Measurements from ENCODE around the gene KRT73.

The KRT73 gene

GRCh38 chr12:52655720-52656124 is 37.4 kb upstream of the KRT73 start:
- TF ChIP-seq, protein P1, sequence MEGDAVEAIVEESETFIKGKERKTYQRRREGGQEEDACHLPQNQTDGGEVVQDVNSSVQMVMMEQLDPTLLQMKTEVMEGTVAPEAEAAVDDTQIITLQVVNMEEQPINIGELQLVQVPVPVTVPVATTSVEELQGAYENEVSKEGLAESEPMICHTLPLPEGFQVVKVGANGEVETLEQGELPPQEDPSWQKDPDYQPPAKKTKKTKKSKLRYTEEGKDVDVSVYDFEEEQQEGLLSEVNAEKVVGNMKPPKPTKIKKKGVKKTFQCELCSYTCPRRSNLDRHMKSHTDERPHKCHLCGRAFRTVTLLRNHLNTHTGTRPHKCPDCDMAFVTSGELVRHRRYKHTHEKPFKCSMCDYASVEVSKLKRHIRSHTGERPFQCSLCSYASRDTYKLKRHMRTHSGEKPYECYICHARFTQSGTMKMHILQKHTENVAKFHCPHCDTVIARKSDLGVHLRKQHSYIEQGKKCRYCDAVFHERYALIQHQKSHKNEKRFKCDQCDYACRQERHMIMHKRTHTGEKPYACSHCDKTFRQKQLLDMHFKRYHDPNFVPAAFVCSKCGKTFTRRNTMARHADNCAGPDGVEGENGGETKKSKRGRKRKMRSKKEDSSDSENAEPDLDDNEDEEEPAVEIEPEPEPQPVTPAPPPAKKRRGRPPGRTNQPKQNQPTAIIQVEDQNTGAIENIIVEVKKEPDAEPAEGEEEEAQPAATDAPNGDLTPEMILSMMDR (IDR thresholded peaks at IDR 0.05; ENCODE audit: low read depth, low read length): no peak
- DNase-seq (ENCODE audit: extremely low read depth, low read depth): no peak

DNA sequence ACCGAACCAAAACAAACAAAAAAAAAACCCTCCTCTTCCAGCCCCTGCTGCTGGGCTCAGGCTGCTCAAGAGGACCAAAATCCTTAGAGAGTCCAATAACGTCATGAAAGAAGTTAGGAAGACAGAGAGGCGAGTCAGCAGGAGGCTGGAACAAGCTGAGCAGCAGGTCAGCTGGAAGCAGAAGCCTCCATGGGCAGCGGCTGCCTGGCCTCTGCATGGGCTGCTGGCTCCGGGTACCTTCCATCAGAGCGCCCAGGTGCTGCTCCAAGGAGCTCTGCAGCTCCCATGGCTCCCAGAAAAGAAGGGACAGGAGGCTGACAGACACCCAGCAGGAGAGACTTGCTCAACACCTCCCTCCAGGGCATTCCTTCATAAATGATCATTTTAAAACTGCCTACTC is 36.9 kb upstream of the KRT73 start:
- TF ChIP-seq, protein P1 (IDR thresholded peaks at IDR 0.05; ENCODE audit: low read depth, low read length): no peak
- no peak for DNase-seq (ENCODE audit: extremely low read depth, low read depth)

DNA sequence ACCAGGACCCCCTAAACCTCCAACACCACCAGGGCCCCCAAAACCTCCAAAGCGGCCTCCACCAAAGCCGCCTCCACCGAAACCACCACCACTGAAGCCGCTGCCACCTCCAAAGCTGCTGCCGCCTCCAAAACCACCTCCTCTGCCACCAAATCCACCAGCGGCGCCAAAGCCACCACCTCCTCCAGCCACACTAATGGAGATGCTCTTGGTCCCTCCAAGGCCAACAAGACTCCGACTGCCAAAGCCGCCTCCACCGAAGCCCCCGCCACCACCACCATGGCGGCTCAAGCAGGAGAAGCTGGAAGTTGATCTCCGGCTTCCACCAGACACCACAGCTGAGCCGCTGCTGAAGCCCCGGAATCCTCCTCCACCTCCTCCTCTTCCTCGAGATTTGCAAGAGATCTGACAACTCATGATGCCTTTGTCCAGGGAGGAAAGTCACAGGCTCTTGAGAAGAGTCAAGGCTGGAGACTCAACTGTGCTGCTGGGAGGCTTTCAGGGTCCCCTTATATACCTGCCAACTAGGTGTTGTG is 33.4 kb upstream of the KRT73 start, which contains the start of gene KRT2:
KRT2 (minus strand) TSS at position 486 of the 536 bp plus-strand sequence; CDS start at position 417, 69 bp downstream.
- DNase-seq (ENCODE audit: extremely low read depth, low read depth): no peak
- TF ChIP-seq, protein P1 (IDR thresholded peaks at IDR 0.05; ENCODE audit: low read depth, low read length): no peak

DNA sequence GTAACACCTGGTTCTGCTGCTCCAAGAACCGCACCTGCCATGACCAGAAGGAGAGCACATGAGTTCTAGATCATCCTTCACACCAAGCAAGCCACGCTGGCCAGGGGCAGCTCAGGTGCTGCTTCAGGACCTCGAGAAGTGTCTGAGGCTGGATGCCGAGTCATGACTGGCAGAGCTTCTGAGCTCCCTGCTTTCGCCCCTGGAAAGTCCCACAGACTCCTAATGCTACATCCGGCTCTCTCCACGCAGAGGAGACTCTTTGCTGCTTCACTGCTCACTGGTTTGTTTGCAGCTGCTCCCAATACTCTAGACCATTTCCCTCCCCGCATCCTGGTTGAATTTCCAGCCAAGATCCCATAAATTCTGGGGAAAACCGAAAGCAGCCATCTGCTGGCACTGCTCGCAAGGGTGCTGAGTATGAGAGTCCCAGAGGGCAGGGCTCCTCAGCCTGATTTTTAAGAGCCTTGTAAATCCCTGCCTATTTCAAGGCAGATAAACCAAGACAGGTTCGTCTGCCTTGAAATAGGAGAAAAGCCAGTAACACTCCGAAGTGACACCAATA is 32.2 kb upstream of the KRT73 start:
- TF ChIP-seq, protein P1 (IDR thresholded peaks at IDR 0.05; ENCODE audit: low read depth, low read length): no peak
- DNase-seq (ENCODE audit: extremely low read depth, low read depth): no peak

DNA sequence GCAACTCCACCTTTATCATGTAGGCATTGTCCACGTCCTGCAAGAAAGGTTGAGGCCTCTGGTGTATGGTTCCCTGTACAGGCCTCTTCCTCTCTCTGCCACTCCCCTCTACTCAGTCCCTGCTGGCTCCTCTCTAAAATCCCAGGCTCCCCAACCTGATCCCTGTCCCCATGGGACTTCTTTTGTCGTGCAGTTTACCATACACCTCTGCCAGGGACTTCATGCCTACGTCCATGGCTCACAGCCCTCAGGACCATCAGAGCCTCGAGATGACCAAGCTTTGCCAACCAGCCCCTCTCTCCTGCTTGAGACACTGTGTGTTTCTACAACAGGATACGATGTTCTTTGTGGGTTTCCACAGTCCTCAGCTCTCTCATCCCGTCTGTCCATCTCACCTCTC is 30.7 kb upstream of the KRT73 start:
- TF ChIP-seq, protein P1 (IDR thresholded peaks at IDR 0.05; ENCODE audit: low read depth, low read length): no peak
- DNase-seq (ENCODE audit: extremely low read depth, low read depth): no peak

- no peak for DNase-seq (ENCODE audit: extremely low read depth, low read depth)
- TF ChIP-seq, protein P1 (IDR thresholded peaks at IDR 0.05; ENCODE audit: low read depth, low read length): no peak
Measured at GRCh38 chr12:52648012-52648550, 29.7 kb upstream of the KRT73 start.

- DNase-seq (ENCODE audit: extremely low read depth, low read depth): no peak
Measured at GRCh38 chr12:52647601-52648000, 29.2 kb upstream of the KRT73 start.

More at GRCh38 chr12:52647601-52648000, 29.2 kb upstream of the KRT73 start:
- TF ChIP-seq, protein P1 (IDR thresholded peaks at IDR 0.05; ENCODE audit: low read depth, low read length): no peak
